Stimulated activated CD4-positive, alpha-beta T cell treated with anti-CD3 and anti-CD28 coated beads, Interleukin-12 subunit alpha, Interleukin-12 subunit beta, amount 100 ng/mL, for 48 hours (primary cell): ENCODE data around the gene CLASP1.
"Not testable (repeated sequence)": the region's sequence is repeated elsewhere in the genome, so short reads cannot be mapped to it uniquely, and the experiment has no call there.

Experiments used
- DNase-seq, 3 donors: peaks; one replicate each; pipeline ENCODE4 v3.0.0-alpha.2; 2020; ENCODE audit warnings: low read depth in 2 of 3, low spot score in 1 of 3

CLASP1 gene

DNA sequence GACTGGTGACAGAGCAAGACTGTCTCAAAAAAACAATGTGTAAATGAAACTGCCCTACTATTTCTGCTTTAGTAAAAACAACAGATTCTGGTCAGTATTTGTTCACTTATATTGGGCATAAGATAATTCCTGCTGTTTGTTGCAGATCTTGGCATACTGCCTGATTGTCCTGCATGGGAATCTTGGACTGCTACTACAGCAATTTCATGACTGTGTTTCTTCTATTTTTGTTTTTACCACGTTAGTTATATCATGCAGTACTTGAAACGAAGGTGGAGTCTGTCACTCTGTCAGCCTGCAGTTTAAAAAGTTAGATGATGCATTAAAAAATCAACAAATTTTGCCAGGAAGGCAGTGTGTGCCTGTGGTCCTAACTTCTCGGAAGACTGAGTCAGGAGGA, 14.2 kb upstream of the CLASP1 start:
- DNase-seq = no peak

DNA sequence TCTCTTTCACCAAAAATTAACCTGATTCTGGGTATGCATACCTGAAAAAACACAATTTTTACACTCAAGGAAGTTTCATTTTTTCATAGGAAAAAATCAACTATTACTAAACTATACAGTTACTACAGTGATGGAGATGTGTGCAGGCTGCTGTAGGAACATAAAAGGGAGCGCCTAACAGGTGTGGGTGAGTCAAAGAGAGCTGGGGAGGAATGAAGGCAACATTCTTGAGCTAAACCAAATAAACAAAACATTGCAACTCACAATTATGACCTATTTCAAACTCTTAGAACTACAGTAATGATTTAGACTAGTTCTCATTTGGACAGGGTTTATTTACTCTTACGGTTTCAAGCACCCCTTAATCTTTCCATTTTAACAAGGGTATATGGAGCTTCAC, 13.4 kb upstream of the CLASP1 start:
- no peak for DNase-seq

DNA sequence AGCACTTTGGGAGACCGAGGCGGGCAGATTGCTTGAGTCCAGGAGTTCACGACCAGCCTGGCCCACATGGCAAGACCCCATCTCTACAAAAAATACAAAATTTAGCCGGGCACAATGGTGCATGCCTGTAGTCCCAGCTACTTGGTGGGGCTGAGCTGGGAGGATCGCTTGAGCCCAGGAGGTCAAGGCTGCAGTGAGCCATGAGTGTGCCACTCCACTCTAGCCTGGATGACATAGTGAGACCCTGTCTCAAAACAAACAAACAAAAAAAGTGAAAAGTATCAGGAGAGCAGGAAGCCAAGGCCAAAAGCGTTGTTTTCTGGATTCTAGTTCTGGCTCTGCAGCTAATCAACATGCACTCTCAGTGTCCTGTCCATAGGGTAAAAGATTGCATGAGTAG, 10.7 kb upstream of the CLASP1 start:
- no peak for DNase-seq

DNA sequence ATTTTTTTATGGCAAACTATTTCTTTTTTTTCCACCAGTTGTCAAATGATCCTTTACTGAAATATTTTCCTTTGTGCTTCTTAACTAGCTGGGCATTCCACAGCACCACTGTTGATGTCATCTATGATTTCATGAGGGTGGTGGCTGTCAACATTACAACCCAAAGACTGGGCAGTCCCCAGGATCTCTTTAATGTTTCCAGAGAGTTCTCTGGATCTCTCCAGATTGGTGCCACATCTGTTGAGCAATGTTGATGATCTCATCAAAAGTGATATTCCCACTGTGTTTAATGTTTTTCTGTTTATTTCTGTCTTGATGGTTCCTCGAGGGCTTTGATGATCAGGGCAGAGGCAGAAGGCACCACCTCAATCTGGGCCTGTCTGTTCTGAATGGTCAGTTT, 9.1 kb upstream of the CLASP1 start:
- DNase-seq = not testable (repeated sequence)

DNA sequence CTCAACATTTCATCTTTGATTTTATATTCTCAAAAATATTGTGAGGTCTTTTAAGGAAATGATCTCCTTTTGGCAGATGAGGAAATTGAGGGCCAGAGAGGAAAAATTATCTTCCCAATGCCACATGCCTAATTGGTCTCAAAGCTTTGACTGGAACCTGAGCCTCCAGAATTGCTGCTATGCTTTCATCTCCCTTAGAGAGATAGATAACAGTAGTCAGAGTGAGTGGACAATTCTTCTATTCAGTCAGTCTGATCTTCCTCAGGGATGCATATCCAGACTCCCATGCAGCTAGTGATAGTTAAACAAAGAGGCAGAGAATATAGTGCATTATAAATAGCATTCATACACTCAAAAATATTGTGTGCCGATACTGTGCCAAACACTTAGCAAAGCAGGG, 3.8 kb upstream of the CLASP1 start:
- no peak for DNase-seq

DNA sequence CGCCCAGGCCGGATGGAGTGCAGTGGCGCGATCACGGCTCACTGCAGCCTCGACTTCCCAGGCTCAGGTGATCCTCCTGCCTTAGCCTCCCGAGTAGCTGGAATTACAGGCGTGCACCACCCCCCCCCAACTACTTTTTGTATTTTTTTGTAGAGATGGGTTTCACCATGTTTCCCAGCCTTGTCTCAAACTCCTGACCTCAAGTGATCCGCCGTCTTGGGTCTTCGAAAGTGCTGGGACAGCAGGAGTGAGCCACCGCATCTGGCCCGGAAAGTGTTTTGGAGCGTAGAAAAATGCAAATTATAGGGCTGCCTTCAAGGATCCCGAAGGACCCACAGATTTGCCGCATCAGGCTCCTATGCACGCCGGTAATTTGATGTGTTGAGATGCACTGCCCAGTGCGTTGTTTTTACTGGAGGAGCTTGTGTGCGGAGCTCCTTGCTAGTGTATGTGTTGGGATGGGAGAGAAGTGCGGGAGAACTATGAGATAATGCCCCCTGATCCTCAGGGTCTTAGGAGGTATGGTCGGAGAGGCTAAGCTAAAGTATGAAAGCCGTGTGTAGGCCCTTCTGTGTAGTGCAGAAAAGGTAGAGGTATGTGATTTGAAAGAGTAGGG, 1.2 kb upstream of the CLASP1 start:
- DNase-seq = peak; percentile 8 to 21 (median 15)

DNA sequence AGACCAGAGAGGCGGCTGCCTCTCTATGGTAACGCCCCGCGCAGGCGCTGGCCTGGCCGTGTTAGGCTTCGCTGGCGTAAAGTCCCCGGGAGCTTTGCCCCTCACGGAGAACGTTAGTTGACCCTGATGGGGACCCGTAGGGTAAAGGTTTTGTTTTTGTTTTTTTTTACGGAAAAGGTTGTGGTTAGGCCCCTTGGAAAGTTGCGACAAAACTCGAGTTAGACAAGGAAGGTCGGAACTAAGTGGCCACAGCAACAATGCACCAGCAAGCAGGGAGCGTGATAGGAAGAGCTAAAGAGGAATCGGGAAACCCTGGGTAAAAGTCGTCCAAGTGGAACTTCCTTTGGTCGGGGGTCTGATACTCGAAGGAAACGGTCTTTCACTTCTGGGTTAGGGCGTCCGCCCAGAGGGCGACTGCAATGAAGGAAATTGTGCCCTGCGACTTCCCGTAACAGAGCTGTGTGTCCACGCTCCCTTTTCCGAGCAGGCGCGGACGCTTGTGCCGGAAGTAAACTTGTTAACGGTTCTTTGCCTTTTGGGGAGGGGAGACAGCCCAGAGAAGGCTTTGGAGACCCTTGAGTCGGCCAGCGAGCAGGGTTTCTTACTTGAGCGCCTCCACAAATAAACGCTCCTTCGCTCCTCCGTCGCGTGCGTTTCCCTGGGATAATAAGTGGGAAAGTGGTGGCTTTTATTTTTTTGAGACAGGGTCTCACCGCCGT, 493 bp upstream of the CLASP1 start:
- peak; percentile 86 to 94 (median 92) for DNase-seq

DNA sequence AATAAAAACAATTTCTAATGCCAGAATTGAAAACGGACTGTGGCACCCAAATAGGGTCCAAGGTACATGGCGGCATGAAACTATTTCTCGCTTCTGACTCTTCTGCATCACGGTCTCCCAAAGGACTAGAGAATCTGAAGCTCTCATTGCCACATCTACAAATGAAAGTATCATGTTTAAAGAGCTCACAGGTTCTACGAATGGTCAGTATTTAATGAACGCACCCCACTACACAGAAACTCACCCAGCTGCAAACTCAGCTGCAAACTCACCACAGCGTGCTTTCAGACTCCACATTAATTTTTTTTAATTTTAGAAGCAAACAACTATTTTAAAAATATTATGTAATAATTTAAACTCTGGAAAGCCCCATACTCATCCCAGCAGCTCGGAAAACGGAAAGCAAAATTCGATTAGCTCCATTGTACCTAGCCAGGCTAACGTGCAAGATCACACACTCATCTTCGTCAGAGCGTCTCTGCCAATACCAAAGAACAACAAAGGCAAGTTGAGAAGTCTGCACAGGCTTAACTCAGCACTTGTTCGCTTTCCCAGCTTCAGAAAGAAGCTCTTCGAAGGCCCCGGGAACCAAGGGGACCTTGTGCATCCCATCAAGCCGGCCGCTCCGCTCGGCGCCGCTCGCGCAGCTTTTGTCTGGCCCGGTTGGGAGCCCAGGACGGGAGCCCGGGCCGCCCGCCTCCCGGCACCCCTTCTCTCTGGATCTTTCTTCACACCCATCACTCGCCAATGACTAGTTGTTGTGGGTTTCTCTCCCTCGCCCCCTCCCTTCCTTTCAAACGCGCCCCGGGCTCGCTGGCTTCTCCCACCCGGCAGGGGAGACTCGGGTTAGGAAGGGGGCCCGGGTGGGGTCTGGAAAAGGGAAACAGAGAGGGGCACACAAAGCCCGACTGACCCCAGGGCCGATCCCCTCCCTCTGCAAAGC, 785 bp downstream of the CLASP1 start:
- peak in 2 of 3 donors; percentile 31 to 40 for DNase-seq

DNA sequence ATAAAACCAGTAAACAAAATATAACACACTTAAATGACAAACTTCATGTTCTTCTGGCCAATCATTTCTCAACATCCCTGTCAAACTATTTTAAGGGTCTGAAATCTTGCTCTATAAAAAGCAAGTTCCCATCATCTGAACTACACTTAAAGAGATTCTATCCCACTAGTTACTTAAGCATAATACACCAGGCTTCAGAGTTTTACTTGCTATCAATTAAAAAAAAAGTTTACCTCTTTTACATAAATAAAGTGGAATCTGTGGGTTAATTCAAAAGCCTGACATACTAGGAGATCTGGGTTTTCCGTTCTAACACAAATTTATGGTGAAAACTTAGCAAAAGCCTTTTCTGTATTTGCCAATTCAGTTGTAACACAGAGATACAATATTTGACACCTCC, 1.9 kb downstream of the CLASP1 start:
- no peak for DNase-seq

DNA sequence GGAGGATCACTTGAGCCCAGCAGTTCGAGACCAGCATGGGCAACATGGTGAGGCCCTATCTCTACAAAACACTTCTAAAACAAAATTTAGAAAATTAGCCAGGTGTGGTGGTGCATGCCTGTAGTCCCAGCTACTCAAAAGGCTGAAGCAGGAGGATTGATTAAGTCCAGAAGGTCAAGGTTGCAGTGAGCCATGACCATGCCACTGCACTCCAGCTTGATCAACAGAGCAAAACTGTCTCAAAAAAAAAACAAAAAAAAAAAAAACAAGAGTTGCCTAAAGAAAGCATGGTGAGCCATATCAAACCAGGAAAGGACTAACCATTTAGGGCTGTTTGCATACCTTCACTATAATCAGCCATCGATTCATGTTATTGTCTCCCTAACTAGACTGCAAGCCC, 4.5 kb downstream of the CLASP1 start:
- DNase-seq = no peak

DNA sequence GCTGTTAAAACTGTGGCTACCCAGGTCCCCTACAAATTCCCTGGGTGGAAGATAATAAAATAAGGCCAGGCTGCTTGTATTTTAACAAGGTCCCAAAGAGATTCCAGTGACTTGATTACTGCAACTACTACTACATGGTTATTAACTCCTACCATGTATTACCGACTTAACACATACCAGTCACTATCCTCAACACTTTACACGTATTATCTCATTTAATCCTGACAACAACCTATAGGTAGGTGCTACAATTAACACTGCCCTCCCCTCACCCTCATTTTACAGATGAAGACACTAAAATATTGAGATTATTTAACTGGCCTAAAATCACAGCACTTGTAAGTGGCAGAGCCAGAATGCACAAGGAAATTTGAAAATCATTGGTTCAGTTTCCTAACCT, 5.4 kb downstream of the CLASP1 start:
- DNase-seq = no peak

DNA sequence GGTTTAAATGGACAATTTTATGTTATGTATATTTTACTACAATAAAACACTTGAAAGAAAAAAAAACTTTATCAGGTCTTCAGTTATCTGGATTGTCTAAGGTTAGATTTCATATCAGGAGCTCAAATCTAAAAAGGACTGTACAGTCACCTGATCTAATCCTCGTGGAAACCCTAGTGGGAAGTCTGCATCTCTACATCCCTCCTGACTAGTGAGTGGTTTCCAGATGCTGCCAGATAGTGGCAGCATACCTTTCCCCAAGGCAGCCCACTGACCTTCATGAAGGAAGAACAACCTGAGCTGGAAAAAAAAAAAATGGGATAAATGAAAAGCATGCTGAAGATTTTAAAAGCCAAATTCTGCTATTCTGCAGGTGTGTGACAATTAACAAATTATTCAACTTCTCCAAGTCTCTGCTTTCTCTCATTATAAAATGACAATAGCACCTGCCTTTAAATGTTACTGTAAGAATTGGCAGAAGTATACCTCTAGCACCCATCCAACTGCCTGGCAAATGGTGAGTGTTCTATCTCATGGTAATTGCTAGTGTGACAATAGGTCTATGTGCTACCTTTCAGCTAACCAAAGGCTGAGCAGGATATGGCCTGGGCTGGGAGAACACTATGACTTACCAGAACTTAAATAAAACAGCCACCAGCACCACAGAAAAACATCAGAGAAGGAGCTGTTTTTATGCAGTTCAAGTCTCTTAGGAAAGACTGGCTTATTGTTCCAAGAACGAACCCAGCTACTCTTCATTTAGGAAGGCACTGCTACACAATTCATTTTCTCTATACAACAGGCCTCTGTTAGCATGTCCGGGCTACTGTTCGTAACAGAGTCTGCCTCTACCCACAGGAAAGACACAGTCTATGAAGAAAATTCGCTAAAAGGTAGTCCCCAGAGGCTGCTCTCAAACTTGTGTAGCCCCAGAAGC, 8.6 kb downstream of the CLASP1 start:
- DNase-seq = no peak

DNA sequence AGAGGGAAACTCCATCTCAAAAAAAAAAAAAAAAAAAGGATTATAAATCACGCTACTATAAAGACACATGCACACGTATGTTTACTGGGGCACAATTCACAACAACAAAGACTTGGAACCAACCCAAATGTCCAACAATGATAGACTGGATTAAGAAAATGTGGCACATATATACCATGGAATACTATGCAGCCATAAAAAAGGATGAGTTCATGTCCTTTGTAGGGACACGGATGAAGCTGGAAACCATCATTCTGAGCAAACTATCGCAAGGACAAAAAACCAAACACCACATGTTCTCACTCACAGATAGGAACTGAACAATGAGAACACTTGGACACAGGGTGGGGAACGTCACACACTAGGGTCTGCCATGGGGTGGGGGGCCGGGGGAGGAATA, 9.4 kb downstream of the CLASP1 start:
- DNase-seq = not testable (repeated sequence)

DNA sequence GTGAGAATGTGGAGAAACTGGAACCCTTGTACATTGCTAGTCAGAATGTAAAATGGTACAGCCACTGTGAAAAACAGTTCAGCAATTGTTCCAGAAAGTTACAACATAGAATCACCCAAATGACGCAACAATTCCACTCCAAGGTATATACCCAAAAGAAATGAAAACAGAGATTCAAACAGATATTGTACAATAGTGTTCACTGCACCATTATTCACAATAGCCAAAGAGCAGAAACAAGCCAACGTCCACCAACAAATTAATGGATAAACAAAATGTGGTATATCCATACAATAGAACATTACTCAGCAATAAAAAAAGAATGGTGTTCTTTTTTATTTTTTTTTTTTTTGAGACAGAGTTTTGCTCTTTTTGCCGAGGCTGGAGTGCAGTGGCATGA, 10.9 kb downstream of the CLASP1 start:
- DNase-seq = no peak

DNA sequence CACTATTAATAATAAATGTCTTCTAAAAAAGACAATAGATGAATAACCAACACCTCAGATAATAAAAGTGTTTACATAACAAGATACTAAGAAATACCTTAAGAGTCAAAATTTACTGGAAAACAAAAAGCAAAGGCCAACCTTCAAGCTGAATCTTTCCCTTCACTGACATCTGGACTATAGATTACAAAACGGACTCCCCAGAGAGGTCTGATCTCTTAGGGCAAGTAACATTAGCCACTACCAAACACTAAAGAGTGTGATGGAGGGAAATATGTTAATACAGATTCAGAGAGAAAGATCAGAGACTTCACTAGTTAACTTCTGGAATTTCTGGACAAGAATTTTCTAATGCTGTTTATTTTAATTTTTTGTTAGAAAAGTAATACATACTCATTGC, 13.9 kb downstream of the CLASP1 start:
- DNase-seq = no peak

DNA sequence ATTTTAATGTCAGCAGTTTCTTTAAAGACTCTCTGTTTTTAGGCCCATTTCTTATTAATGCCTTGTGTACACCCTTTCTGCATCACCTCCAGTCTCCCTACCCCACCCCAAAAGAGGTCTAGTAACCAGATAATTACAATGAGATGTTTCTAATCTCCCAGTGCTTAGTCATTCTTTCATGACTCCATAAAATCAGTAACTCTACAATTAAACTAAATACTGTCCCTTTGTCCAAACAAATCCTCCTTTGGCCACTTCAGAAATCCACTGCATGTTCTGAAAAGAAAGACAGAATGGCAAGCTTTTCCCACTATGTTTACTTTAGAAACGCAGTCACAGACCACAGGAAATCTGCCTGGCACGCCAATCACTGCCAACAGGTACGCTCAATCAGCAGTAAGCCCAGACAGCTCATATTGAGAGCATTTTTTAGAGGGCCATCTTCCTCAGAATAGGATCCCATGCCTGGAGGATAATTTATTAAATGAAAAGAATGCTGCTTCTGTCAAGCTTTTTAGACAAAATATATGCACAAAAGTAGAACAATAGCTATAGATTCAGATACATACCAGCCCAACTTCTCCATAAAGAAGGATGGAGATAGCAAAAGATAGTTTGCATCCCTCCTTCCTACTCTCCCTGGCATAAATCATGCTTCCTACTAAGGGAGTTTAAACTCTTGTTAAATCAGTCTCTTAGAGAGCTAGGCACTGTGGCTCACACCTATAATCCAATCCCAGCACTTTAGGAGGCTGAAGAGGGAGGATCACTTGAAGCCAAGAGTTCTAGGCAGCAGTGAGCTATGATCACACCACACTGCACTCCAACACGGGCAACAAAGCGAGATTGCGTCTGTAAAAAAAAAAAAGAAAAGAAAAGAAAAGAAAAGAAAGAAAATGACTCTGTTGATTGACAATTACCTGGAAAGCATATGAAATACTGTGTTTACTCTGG, 14.6 kb downstream of the CLASP1 start:
- DNase-seq = no peak

DNA sequence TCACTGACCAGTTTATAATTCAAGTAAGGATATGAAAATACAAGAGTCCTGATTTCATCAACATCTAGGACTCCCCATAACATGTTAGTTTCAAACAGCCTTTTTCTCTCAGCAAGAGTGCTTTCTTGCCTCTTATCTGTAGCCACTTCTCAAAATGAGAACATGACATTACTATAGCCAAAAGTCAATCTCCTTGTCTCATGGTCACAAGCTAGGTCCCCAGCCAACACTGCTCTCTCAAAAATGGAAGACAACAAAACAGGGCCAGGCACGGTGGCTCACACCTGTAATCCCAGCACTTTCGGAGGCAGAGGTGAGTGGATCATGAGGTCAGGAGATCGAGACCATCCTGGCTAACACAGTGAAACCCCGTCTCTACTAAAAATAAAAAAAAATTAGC, 15.8 kb downstream of the CLASP1 start:
- no peak for DNase-seq

DNA sequence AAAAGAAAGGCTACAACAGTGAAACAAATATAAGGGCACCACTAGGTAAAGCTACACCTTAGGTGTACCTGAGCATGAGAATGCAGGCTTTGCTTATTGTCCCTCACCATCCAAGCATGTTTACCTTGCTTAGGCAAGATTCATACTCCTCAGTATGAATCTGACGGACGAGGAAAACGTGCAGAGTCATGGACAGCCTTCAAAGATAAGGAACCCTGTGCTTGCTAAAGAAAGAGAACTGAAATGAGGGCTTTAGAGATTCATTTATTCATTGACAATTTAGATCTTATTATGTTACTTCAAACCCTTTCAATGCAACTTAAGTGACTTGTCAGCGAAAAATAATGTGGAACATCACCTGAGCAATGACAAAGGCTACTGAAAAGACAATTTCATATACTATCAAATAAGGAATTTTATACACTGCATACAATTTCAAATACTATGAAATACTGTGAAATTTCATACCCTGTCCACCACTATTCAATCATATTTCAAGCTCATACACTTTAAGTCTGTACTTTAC, 21.7 kb downstream of the CLASP1 start:
- no peak for DNase-seq

DNA sequence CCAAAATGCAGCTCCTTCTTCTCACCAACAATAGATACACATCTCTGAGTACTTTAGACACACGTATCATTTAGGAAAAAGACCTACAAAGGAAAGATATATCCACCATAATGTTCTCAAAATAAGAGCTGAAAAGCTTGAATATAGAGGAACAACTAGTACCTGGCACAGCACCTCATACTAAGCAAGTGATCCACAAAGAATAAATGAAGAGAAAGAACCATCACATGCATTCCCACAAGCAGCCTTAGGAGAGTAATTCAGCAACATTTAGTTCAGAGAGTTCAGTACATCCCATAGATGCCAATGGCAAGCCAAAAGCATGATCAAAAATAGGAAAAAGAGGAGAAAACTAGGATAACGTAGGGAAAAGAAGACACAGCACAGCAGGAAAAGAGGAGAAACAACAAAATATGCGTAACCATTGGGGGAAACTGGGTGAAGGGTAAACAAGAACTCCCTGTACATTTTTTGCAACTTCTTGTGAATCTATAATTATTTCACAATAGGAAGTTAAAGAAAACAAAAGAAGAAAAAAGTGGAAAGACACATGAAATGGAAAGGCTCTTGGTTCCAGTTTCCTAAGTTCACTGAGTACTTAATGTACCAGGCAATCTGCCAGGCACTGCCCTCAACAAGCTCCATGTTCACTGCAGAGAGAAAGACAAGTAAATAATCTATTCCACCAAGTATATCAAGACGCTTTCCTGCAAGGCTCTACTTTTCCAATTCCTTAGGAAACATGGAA, 22.3 kb downstream of the CLASP1 start:
- DNase-seq = no peak
